Karpas-422 (cell line): ENCODE data around the gene PPP2R5D. TPM values are rescaled to one million over a fixed set of nuclear protein-coding genes. Genes with fewer than 3 reads are reported as not detected.
A peak's percentile ranks its signal among the peaks of the same experiment; 100 is the strongest.

Experiments
- DNase-seq: peaks from one replicate; pipeline ENCODE4 v3.0.0-alpha.2; 2015
- H2AFZ ChIP-seq: fragments of 200-600 bp; sonication (generic); 2 replicates; pipeline ENCODE4 v1.6.1; 2014; ENCODE audit warnings: antibody characterized with exemption, low read length, mixed read lengths
- H3K27ac ChIP-seq: fragments of 200-600 bp; sonication (generic); 2 replicates; pipeline ENCODE4 v1.5.1; 2014; ENCODE audit warnings: mild to moderate bottlenecking, low read length, moderate library complexity
- H3K27me3 ChIP-seq: fragments of 200-600 bp; sonication (generic); 2 replicates; pipeline ENCODE4 v1.6.1; 2014; ENCODE audit warnings: low read length, mixed read lengths
- H3K36me3 ChIP-seq: fragments of 200-600 bp; sonication (generic); 2 replicates; pipeline ENCODE4 v1.6.1; 2014; ENCODE audit warnings: low read length, mixed read lengths; ENCODE audit not compliant: insufficient read depth
- H3K4me1 ChIP-seq: fragments of 200-600 bp; sonication (generic); 2 replicates; pipeline ENCODE4 v1.6.1; 2014; ENCODE audit warnings: mild to moderate bottlenecking, low read length, mixed read lengths
- H3K4me2 ChIP-seq: fragments of 200-600 bp; sonication (generic); 2 replicates; pipeline ENCODE4 v1.6.1; 2014; ENCODE audit warnings: low read length, low read depth, mild to moderate bottlenecking; ENCODE audit not compliant: poor library complexity, severe bottlenecking
- H3K4me3 ChIP-seq: fragments of 200-600 bp; sonication (generic); 2 replicates; pipeline ENCODE4 v1.5.1; 2014; ENCODE audit warnings: mild to moderate bottlenecking, antibody characterized with exemption, low read length, mixed read lengths
- H3K79me2 ChIP-seq: fragments of 200-600 bp; sonication (generic); 2 replicates; pipeline ENCODE4 v1.6.1; 2014; ENCODE audit warnings: mild to moderate bottlenecking, low read length, mixed read lengths
- H3K9ac ChIP-seq: fragments of 200-600 bp; sonication (generic); 2 replicates; pipeline ENCODE4 v1.6.0; 2014; ENCODE audit warnings: low read length
- H3K9me2 ChIP-seq: fragments of 200-600 bp; sonication (generic), shearing (Covaris generic); replicated peaks from 2 replicates; pipeline ENCODE4 v1.6.0; 2014; ENCODE audit warnings: mild to moderate bottlenecking, low read length, moderate library complexity; ENCODE audit not compliant: insufficient read depth
- H3K9me3 ChIP-seq: fragments of 300-700, 200-600 bp; sonication (generic); 2 replicates; pipeline ENCODE4 v1.6.1; 2014; ENCODE audit warnings: low read length, mixed read lengths
- H4K20me1 ChIP-seq: fragments of 200-600 bp; sonication (generic); 2 replicates; pipeline ENCODE4 v1.6.1; 2014; ENCODE audit warnings: mild to moderate bottlenecking, antibody characterized with exemption, low read length, low read depth; ENCODE audit not compliant: insufficient read depth
- total RNA-seq: library from RNA; depleted of rRNA; stranded (reverse); fragments of >200 nt; shearing (Covaris generic); gene quantifications from 2 replicates; pipeline ENCODE4 v1.2.3, GENCODE V29; 2014; ENCODE audit warnings: low replicate concordance

Gene PPP2R5D
- total RNA-seq, 1 experiment from 2014 or later, result 34.8 TPM

GRCh38 chr6:42974919-42975505, 9.4 kb upstream of the PPP2R5D start:
- DNase-seq, result no peak
- Histone ChIP-seq H3K36me3 (peaks cover 6% of the 10 kb centered on the region; the same call in 1 of the 2 replicates), H3K4me1 (peaks cover 27% of the 10 kb centered on the region), H3K27me3 (no peaks in the 10 kb centered on the region), H3K27ac (no peak overlapping the region), H3K4me3 (no peak overlapping the region), H3K9me3 (no peaks in the 10 kb centered on the region), H3K79me2 (peaks cover 32% of the 10 kb centered on the region), H2AFZ (no peak overlapping the region), H4K20me1 (no peaks in the 10 kb centered on the region), H3K9me2 (no peaks in the 10 kb centered on the region), H3K9ac (no peak overlapping the region), H3K4me2 (no peak overlapping the region)

- Histone ChIP-seq H3K36me3 (peaks cover 6% of the 10 kb centered on the region; the same call in 1 of the 2 replicates), H3K27ac (peak overlapping the region; percentile 43), H4K20me1 (no peaks in the 10 kb centered on the region), H3K9ac (peak overlapping the region; percentile 94), H3K4me3 (peak overlapping the region; percentile 93), H3K9me2 (no peaks in the 10 kb centered on the region), H3K4me2 (peak overlapping the region; percentile 93), H3K27me3 (no peaks in the 10 kb centered on the region), H3K4me1 (peaks cover 35% of the 10 kb centered on the region), H3K79me2 (peaks cover 32% of the 10 kb centered on the region), H2AFZ (no peak overlapping the region), H3K9me3 (no peaks in the 10 kb centered on the region)
- peak; percentile 60 for DNase-seq
Observed at GRCh38 chr6:42978487-42978838, 5.9 kb upstream of the PPP2R5D start.

DNA sequence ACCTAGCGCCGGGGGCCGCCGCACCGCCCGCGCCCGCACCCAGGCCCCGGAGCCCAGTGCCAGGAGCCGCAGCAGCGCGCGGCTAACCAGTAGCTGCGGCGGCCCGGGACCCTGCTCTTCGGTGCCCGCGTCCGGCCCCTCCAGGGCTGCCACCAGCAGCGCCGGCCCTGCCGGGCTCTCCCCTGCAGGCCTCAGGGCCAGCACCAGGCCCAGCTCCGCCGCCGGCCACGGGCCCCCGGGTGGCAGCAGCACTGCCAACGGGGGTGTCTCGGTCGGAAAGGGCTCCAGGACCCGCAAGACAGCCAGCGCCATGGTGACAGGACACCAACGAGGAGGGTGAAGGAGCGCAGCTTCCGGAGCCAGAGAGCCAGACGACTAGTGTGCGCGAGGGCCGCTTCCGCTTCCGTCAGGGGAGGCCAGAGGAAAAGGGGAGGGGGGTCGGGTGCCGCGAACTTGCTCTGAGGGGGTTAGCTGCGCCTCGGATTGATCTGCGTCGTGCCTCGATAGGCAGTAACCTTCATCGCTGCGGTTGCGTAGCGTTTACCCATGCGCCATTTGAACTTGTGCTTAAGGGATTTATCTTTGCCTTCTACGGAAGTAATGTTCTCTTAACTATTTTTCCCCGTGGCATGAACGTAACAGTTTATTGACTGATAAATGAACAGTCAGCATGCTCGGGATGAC, 5.4 kb upstream of the PPP2R5D start, which contains the start of gene PEX6:
Gene PEX6 (minus strand): TSS at position 343 of the 684 bp plus-strand sequence. CDS start 31 bp downstream, at position 312.
- Histone ChIP-seq H3K4me3 (peak within 1 kb of the TSS; percentile 93), H3K9me2 (no peaks in the 10 kb centered on the region), H3K36me3 (peaks cover 6% of the 10 kb centered on the region; the same call in 1 of the 2 replicates), H3K9ac (peak within 1 kb of the TSS; percentile 94), H4K20me1 (no peaks in the 10 kb centered on the region), H3K9me3 (no peaks in the 10 kb centered on the region), H3K4me2 (peak within 1 kb of the TSS; percentile 93), H2AFZ (peak within 1 kb of the TSS; percentile 46), H3K27me3 (no peaks in the 10 kb centered on the region), H3K4me1 (peaks cover 40% of the 10 kb centered on the region), H3K27ac (peak within 1 kb of the TSS; percentile 78), H3K79me2 (peaks cover 32% of the 10 kb centered on the region)
- peak; percentile 99 for DNase-seq

DNA sequence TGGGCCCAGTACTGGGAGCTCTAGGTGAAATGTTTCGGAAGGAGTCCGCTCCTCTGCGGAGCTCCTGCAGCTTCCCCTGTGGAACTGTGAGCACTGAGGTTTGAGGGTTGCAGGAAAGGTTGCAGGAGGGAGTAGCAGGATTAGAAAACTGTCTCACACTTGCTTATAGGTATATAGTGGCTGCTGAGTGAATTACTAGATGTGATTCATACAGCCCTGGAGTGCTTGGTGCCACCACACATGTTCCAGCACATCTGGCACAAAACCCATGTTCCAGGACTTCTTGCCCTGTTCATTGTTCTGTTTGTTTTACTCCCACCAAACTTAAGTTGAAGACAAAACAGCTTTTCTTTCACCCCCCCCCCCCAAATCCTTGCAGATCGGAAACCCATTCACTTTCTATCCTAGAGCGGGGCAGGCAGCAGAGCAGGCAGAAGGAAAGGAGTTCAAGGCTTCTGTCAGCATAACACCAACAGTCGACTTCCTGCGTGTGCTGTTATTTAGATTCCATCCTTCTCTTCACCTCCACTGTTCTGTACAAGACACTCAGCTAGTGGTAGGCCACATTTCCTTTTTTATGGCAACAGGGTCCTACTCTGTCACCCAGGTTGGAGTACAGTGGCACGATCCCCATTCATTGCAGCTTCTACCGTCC, 4.7 kb upstream of the PPP2R5D start:
- Histone ChIP-seq H3K27ac (peak overlapping the region; percentile 78), H3K9me2 (no peaks in the 10 kb centered on the region), H3K9ac (peak overlapping the region; percentile 94), H3K79me2 (peaks cover 34% of the 10 kb centered on the region), H4K20me1 (no peaks in the 10 kb centered on the region), H3K4me1 (peaks cover 41% of the 10 kb centered on the region), H3K27me3 (no peaks in the 10 kb centered on the region), H3K36me3 (peaks cover 6% of the 10 kb centered on the region; the same call in 1 of the 2 replicates), H3K4me3 (peak overlapping the region; percentile 93), H3K4me2 (peak overlapping the region; percentile 93), H2AFZ (peak overlapping the region; percentile 46), H3K9me3 (no peaks in the 10 kb centered on the region)
- DNase-seq, result no peak

DNA sequence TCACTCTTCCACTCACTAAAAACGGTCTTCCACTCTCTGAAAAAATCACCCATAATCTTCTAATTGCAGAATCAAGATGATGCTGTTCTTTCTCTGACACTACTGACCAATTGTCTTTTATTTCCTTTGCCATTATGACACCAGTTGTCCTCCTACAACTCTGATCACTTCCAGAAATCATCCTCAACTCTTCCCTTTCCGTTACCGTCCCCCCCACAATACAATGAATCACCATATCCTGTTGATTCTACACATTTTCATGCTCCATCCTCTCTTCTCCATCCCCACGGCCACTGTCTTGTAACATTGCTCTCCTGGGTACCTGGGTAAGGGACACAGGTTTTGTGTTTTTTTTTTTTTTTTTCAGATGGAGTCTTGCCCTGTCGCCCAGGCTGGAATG, 2.5 kb upstream of the PPP2R5D start:
- Histone ChIP-seq H3K9me3 (no peaks in the 10 kb centered on the region), H2AFZ (no peak overlapping the region), H3K79me2 (peaks cover 44% of the 10 kb centered on the region), H3K9ac (no peak overlapping the region), H3K36me3 (peaks cover 4% of the 10 kb centered on the region; the same call in 1 of the 2 replicates), H3K4me3 (no peak overlapping the region), H3K27ac (no peak overlapping the region), H4K20me1 (no peaks in the 10 kb centered on the region), H3K27me3 (no peaks in the 10 kb centered on the region), H3K4me1 (peaks cover 52% of the 10 kb centered on the region), H3K9me2 (no peaks in the 10 kb centered on the region), H3K4me2 (no peak overlapping the region)
- no peak for DNase-seq

DNA sequence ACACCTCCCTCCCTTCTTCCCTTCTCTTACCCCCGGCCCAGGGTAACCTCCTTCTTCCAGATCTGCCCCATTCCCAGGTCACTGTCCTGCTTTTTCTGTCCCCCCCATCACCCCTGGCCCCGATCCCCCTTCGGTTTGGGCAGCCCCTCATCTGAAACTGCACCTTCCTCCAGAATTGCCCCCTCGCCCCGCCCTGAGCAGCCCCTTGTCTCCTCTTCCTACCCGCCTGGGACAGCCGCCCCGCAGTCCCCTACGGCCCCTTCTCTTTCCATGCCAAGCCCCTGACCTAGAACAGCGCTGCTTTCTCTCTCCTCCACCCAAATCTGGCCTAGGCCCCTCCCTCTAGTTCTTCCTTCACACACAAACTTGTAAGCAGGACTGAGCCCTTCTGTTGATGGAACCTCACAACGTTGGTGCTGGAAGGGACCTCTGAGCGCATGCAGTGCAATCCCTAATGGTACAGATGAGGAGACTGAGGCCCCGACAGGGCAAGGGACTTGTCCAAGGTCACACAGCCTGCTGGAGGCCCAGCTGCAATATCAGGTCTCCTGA, 630 bp downstream of the PPP2R5D start:
- Histone ChIP-seq H3K4me1 (peaks cover 31% of the 10 kb centered on the region), H3K9me2 (no peaks in the 10 kb centered on the region), H3K27ac (peak overlapping the region; percentile 59), H3K36me3 (no peaks in the 10 kb centered on the region; the same call in 1 of the 2 replicates), H3K9me3 (no peaks in the 10 kb centered on the region), H2AFZ (peak overlapping the region; percentile 33; the same call in 1 of the 2 replicates), H3K4me2 (peak overlapping the region; percentile 79), H3K27me3 (no peaks in the 10 kb centered on the region), H3K79me2 (peaks cover 53% of the 10 kb centered on the region), H3K9ac (peak overlapping the region; percentile 94), H3K4me3 (peak overlapping the region; percentile 76), H4K20me1 (no peaks in the 10 kb centered on the region)
- DNase-seq, result peak; percentile 65

- Histone ChIP-seq H4K20me1 (no peaks in the 10 kb centered on the region), H3K9ac (no peak overlapping the region), H3K4me1 (peaks cover 23% of the 10 kb centered on the region), H3K9me2 (no peaks in the 10 kb centered on the region), H3K4me2 (no peak overlapping the region), H2AFZ (no peak overlapping the region), H3K9me3 (no peaks in the 10 kb centered on the region), H3K36me3 (peaks cover 9% of the 10 kb centered on the region; the same call in 1 of the 2 replicates), H3K79me2 (peaks cover 72% of the 10 kb centered on the region), H3K27me3 (no peaks in the 10 kb centered on the region), H3K27ac (no peak overlapping the region), H3K4me3 (no peak overlapping the region)
- DNase-seq, result no peak
Observed at GRCh38 chr6:42987533-42988451, 3.4 kb downstream of the PPP2R5D start.
